Endothelial cell (in vitro differentiated cells): Measurements from ENCODE around the gene SS18L1. TPM values are rescaled to one million over a fixed set of nuclear protein-coding genes. Genes with fewer than 3 reads are reported as not detected.

Experiments used
- DNase-seq: peaks from one replicate; pipeline ENCODE4 v3.0.0; 2021; ENCODE audit warnings: low spot score
- H3K27ac Mint-ChIP-seq: one replicate; pipeline ENCODE4 v1.8.0; 2021; ENCODE audit warnings: mixed read lengths, inconsistent platforms; ENCODE audit not compliant: unreplicated experiment
- H3K27me3 Mint-ChIP-seq: one replicate; pipeline ENCODE4 v1.8.0; 2021; ENCODE audit warnings: mild to moderate bottlenecking, moderate library complexity, mixed read lengths, inconsistent platforms; ENCODE audit not compliant: unreplicated experiment
- H3K36me3 Mint-ChIP-seq: one replicate; pipeline ENCODE4 v1.8.0; 2021; ENCODE audit warnings: mild to moderate bottlenecking, low read depth, mixed read lengths, inconsistent platforms; ENCODE audit not compliant: unreplicated experiment
- H3K4me1 Mint-ChIP-seq: one replicate; pipeline ENCODE4 v1.8.0; 2021; ENCODE audit warnings: mild to moderate bottlenecking, mixed read lengths, inconsistent platforms; ENCODE audit not compliant: unreplicated experiment
- H3K4me3 Mint-ChIP-seq: one replicate; pipeline ENCODE4 v1.8.0; 2021; ENCODE audit warnings: mild to moderate bottlenecking, mixed read lengths, inconsistent platforms; ENCODE audit not compliant: unreplicated experiment
- H3K9me3 Mint-ChIP-seq: one replicate; pipeline ENCODE4 v1.8.0; 2021; ENCODE audit warnings: mixed read lengths, inconsistent platforms; ENCODE audit not compliant: unreplicated experiment
- CTCF ChIP-seq: fragments of 200-600 bp; sonication (generic); IDR thresholded peaks from one replicate; pipeline ENCODE4 v1.5.0; 2021; ENCODE audit warnings: antibody characterized with exemption; ENCODE audit not compliant: unreplicated experiment
- total RNA-seq: library from RNA; stranded (reverse); fragmentation: NEBNext Ultra II Directional; extraction: Animal tissue kit (Norgen Biotek cat#: 25700); gene quantifications from one replicate; pipeline ENCODE4 v1.2.1, GENCODE V29; 2021; ENCODE audit not compliant: unreplicated experiment

The SS18L1 gene
- total RNA-seq, 1 donor from 2014 or later = 17.5 TPM

DNA sequence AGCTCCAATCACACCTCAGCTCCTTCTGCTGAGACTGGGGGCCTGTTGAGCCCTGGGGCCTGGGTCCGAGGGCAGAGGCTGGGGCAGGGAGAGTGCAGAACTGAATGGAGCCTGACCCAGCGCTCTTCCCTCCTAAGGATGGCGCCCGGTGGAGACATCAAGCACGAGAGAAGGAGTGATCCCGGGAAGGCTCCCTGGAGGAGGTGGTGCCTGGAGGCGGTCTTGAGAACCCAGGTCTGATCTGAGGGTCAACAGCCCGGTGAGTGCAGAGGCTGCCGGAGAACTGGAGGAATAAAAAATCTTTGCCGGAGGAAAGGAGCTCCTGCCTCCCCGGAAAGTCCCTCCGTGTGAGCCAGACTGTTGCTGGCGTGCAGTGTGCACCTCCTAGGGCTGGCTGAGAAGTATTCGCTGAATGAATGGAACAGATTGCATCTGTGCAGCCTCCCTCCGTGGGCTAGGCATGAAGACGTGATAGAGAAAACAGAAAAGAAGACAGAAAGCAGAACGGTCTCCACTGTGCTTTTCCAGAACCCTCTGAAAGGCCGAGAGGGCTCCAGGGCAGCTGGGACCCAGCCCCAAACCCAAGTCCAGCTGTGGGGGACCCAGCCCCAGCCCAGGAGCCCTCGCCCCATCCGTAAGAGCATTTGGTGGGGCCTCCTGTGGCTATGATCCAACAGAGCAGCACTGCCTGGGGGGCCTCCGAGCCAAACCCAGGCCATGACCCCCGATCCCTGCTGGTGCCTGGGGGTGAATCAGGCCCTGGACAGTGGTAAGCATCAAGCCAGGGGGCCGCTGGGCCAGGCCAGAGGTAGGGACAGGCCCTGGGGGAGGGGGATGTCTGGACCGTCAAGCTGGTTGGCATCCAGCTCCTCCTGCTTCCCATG, 83.4 kb downstream of the SS18L1 start:
- H3K4me1 Mint-ChIP-seq = no peaks in the 10 kb centered on the region

GRCh38 chr20:62227591-62227976, 84.0 kb downstream of the SS18L1 start:
- no peak for TF ChIP-seq CTCF
- peaks cover 12% of the 10 kb centered on the region for H3K27me3 Mint-ChIP-seq
- no peak overlapping the region for H3K4me3 Mint-ChIP-seq
- H3K27ac Mint-ChIP-seq = no peak overlapping the region
- no peaks in the 10 kb centered on the region for H3K36me3 Mint-ChIP-seq
- DNase-seq = no peak
- H3K9me3 Mint-ChIP-seq = no peaks in the 10 kb centered on the region
- H3K4me1 Mint-ChIP-seq = no peaks in the 10 kb centered on the region

More for the DNA sequence above, 83.4 kb downstream of the SS18L1 start:
- no peak for DNase-seq
- Mint-ChIP-seq H3K9me3 (no peaks in the 10 kb centered on the region), H3K27ac (peak overlapping the region; percentile 39), H3K36me3 (no peaks in the 10 kb centered on the region), H3K4me3 (no peak overlapping the region), H3K27me3 (peaks cover 12% of the 10 kb centered on the region)
- TF ChIP-seq CTCF = no peak

- Mint-ChIP-seq H3K27ac (no peak overlapping the region), H3K36me3 (no peaks in the 10 kb centered on the region), H3K27me3 (peaks cover 12% of the 10 kb centered on the region), H3K4me3 (no peak overlapping the region), H3K9me3 (no peaks in the 10 kb centered on the region), H3K4me1 (no peaks in the 10 kb centered on the region)
- DNase-seq = no peak
- TF ChIP-seq CTCF = no peak
Observed at GRCh38 chr20:62227977-62228958, 84.7 kb downstream of the SS18L1 start.

DNA sequence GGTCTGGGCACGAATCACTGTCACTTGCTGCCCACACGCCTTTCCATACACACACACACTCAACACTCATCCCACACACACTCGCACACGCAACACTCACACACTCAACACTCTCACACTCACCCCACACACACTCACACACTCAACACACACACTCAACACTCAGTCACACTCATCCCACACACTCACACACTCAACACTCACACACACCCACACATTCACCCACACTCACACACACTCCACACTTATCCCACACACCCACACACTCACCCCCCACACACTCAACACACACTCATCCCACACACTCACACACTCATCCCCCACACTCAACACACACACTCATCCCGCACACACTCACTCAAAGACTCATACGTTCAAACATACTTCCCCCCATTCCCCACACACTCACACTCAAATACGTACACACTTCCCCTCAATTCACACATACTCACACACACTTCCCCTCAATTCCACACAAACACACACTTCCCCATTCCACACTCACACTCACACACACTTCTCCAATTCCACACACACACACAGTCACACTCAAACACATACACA, 85.5 kb downstream of the SS18L1 start:
- Mint-ChIP-seq H3K27ac (no peak overlapping the region), H3K4me1 (no peaks in the 10 kb centered on the region), H3K4me3 (no peak overlapping the region), H3K27me3 (peaks cover 12% of the 10 kb centered on the region), H3K36me3 (no peaks in the 10 kb centered on the region), H3K9me3 (no peaks in the 10 kb centered on the region)
- TF ChIP-seq CTCF = no peak
- no peak for DNase-seq
